Activated naive CD4-positive, alpha-beta T cell treated with anti-CD3 and anti-CD28 coated beads, Interleukin-2, amount 50 U/mL, for 24 hours (primary cell): ENCODE results near the gene COX5A.

Experiments
- H3K27ac Mint-ChIP-seq: one replicate; pipeline ENCODE4 v1.8.0; 2021; ENCODE audit warnings: mild to moderate bottlenecking, mixed read lengths
- H3K27me3 Mint-ChIP-seq: one replicate; pipeline ENCODE4 v1.8.0; 2021; ENCODE audit warnings: mixed read lengths
- H3K36me3 Mint-ChIP-seq: one replicate; pipeline ENCODE4 v1.8.0; 2021; ENCODE audit warnings: mixed read lengths
- H3K4me1 Mint-ChIP-seq: one replicate; pipeline ENCODE4 v1.8.0; 2021; ENCODE audit warnings: mixed read lengths
- H3K4me3 Mint-ChIP-seq: one replicate; pipeline ENCODE4 v1.8.0; 2021; ENCODE audit warnings: mild to moderate bottlenecking, mixed read lengths
- H3K9me3 Mint-ChIP-seq: one replicate; pipeline ENCODE4 v1.8.0; 2021; ENCODE audit warnings: mixed read lengths

COX5A gene

DNA sequence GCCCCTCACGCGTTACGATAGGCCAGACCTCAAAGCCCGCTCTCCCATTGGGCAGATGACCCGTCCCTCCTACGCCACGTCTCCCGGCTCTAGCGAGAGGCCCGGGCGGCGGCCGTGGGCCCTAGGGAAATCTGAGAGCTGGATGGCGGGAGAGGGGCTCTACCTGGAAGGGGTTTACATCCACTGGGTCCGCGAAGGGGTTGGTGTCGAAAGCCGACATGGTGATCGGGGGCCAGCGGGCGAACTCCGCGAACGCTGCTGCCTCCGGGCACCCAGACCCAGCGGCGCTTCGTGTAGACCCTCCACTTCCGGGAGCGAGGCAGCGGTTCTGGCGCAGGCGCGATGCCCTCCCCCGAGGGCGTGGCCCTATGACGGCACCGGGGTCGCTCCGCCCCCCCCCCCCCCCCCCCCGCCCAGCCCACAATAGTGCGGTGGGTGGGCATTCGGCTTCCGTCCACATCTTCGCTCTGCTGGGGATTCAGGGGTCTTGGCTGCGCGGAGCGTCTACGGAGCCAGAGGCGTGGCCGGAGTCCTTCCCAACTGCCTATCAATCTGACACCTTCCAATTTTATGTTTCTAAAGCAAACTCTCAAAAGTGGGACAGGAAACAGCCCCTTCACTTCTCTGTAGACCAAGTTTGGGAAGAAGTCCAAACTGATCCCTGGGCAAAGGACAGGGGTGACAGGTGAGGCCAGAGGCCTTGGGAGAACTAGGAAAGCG, 64.7 kb downstream of the COX5A start, which contains the start of gene SCAMP2:
SCAMP2 (minus strand) TSS at position 330 of the 720 bp plus-strand sequence; CDS start at position 220, 110 bp downstream.
- H3K4me1 Mint-ChIP-seq: peaks cover 50% of the 10 kb centered on the region
- H3K27ac Mint-ChIP-seq: peak within 1 kb of the TSS; percentile 95
- H3K4me3 Mint-ChIP-seq: peak within 1 kb of the TSS; percentile 99
- H3K36me3 Mint-ChIP-seq: peaks cover 3% of the 10 kb centered on the region
- H3K9me3 Mint-ChIP-seq: no peaks in the 10 kb centered on the region
- H3K27me3 Mint-ChIP-seq: no peaks in the 10 kb centered on the region

DNA sequence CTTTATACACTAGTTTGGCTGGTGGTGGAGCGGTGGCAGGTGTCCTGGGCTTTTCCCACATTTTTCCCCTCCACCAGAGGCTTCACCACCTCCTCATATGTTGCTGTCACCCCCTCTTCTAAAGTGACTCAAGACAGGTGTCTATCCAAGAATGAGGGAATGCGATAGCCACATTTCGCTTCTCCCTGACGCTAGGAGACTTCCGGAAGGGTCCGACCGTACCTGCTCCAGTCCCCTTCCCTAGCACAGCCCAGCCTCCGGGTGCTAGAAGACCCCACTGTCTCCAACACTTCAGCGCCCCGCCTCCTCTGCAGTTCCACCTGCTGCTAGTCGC, 65.2 kb downstream of the COX5A start:
- Mint-ChIP-seq H3K36me3 (peaks cover 8% of the 10 kb centered on the region), H3K27me3 (no peaks in the 10 kb centered on the region), H3K4me3 (peak overlapping the region; percentile 99), H3K9me3 (no peaks in the 10 kb centered on the region), H3K4me1 (peaks cover 55% of the 10 kb centered on the region), H3K27ac (peak overlapping the region; percentile 95)

DNA sequence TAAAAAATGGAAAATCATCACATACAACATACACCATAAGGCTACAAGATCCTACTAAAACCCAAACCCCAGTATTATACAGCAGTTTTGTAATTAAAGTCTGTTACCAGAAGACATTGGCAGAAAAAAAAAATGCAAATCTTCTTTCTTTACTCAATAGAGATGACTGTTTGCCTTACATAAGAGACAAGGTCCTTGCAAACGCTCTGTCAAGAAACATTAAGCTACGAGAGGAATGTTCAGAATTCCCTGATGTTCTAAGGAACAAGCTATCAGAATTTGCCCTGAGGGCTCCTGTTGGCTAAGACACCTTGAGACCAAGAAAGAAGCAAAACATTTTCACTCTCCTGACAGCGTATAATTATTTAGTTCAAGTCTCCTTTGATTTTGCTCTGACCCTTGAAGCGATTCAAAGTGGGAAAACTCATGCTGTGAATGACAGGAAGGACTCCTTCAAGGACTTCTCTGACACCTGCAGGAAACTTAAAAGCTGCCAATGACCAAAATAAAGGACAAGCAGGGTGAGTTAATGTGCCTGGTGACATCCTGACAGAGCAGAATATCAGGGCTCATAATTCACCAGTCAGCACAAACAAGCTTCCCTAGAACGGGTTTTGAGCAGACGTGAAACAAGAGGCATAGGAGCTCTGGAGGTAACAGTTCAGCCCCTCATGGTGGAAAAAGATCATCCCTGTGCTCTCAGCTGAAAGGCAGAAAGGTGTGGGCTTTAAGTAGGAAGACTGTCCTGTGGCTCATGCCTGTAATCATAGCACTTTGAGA, 67.2 kb downstream of the COX5A start:
- Mint-ChIP-seq H3K4me1 (peaks cover 76% of the 10 kb centered on the region), H3K27ac (peak overlapping the region; percentile 95), H3K9me3 (no peaks in the 10 kb centered on the region), H3K36me3 (peaks cover 10% of the 10 kb centered on the region), H3K4me3 (peak overlapping the region; percentile 80), H3K27me3 (no peaks in the 10 kb centered on the region)
